GM23338 (cell line): ENCODE data around the gene CTNNAL1. TPM values are rescaled to one million over a fixed set of nuclear protein-coding genes. Genes with fewer than 3 reads are reported as not detected.

Experiments
- ATAC-seq: fragments of 200-7000 bp; cut with Tn5 transposase; 3 replicates; pipeline ENCODE4 v1.9.1; 2020
- DNase-seq: peaks from one replicate; pipeline ENCODE4 v3.0.0-alpha.2; 2015; ENCODE audit warnings: low spot score
- H2AFZ ChIP-seq: fragments of 200-600 bp; sonication (generic); 2 replicates; pipeline ENCODE4 v1.8.0; 2016; ENCODE audit warnings: antibody characterized with exemption, mild to moderate bottlenecking, moderate library complexity
- H3F3A ChIP-seq: fragments of 200-600 bp; sonication (generic); replicated peaks from 2 replicates; pipeline ENCODE4 v1.8.0; 2017; ENCODE audit warnings: antibody characterized with exemption, mixed run types, low read depth
- H3K27ac ChIP-seq: fragments of 200-600 bp; sonication (generic); 2 replicates; pipeline ENCODE4 v1.6.1; 2016; ENCODE audit warnings: low read depth
- H3K27me3 ChIP-seq: fragments of 200-600 bp; sonication (generic); 2 replicates; pipeline ENCODE4 v1.8.0; 2016; ENCODE audit warnings: mild to moderate bottlenecking, mixed run types, moderate library complexity; ENCODE audit not compliant: insufficient read depth
- H3K36me3 ChIP-seq: fragments of 200-600 bp; sonication (generic); 2 replicates; pipeline ENCODE4 v1.8.0; 2016; ENCODE audit warnings: mild to moderate bottlenecking; ENCODE audit not compliant: insufficient read depth
- H3K4me1 ChIP-seq: fragments of 200-600 bp; sonication (generic); 2 replicates; pipeline ENCODE4 v1.8.0; 2016; ENCODE audit warnings: mild to moderate bottlenecking, moderate library complexity; ENCODE audit not compliant: insufficient read depth
- H3K4me2 ChIP-seq: fragments of 200-600 bp; sonication (generic); 2 replicates; pipeline ENCODE4 v1.7.1; 2017; ENCODE audit warnings: mixed run types
- H3K4me3 ChIP-seq: fragments of 200-600 bp; sonication (generic); 2 replicates; pipeline ENCODE4 v1.6.1; 2016; ENCODE audit warnings: mixed run types
- H3K79me2 ChIP-seq: fragments of 200-600 bp; sonication (generic); replicated peaks from 2 replicates; pipeline ENCODE4 v1.8.0; 2017; ENCODE audit warnings: mild to moderate bottlenecking; ENCODE audit not compliant: insufficient read depth
- H3K9me2 ChIP-seq: fragments of 200-600 bp; sonication (generic); 2 replicates; pipeline ENCODE4 v1.8.0; 2017; ENCODE audit not compliant: insufficient read depth
- H4K20me1 ChIP-seq: fragments of 200-600 bp; sonication (generic); replicated peaks from 2 replicates; pipeline ENCODE4 v1.8.0; 2017; ENCODE audit warnings: mild to moderate bottlenecking; ENCODE audit not compliant: insufficient read depth
- H3K27ac Mint-ChIP-seq: 2 replicates; pipeline ENCODE4 v1.8.0; 2020; ENCODE audit warnings: inconsistent platforms, mild to moderate bottlenecking, moderate library complexity, mixed read lengths
- H3K27me3 Mint-ChIP-seq: 3 replicates; pipeline ENCODE4 v1.8.0; 2022; ENCODE audit warnings: low read depth, mild to moderate bottlenecking, moderate library complexity, mixed read lengths, inconsistent platforms; ENCODE audit not compliant: insufficient read depth, poor library complexity
- H3K36me3 Mint-ChIP-seq: 3 replicates; pipeline ENCODE4 v1.8.0; 2021; ENCODE audit warnings: low read depth, mild to moderate bottlenecking, inconsistent platforms, moderate library complexity, mixed read lengths
- H3K4me1 Mint-ChIP-seq: 3 replicates; pipeline ENCODE4 v1.8.0; 2020; ENCODE audit warnings: mild to moderate bottlenecking, inconsistent platforms, mixed read lengths
- H3K4me3 Mint-ChIP-seq: 3 replicates; pipeline ENCODE4 v1.8.0; 2021; ENCODE audit warnings: moderate library complexity, mild to moderate bottlenecking, inconsistent platforms, mixed read lengths
- H3K9me3 Mint-ChIP-seq: 3 replicates; pipeline ENCODE4 v1.8.0; 2020; ENCODE audit warnings: moderate library complexity, mild to moderate bottlenecking, inconsistent platforms, mixed read lengths
- CREB1 ChIP-seq: fragments of 250-450 bp; sonication (Bioruptor Pico); IDR thresholded peaks from 2 replicates; pipeline ENCODE4 v1.5.0; 2020; ENCODE audit warnings: low read depth, mild to moderate bottlenecking, moderate library complexity
- EZH2 ChIP-seq: fragments of 200-600 bp; sonication (generic); IDR thresholded peaks from one replicate; pipeline ENCODE4 v1.8.0; 2017; ENCODE audit warnings: antibody characterized with exemption, mild to moderate bottlenecking, low read depth; ENCODE audit not compliant: unreplicated experiment
- EZH2phosphoT487 ChIP-seq: fragments of 200-600 bp; sonication (generic); IDR thresholded peaks from one replicate; pipeline ENCODE4 v1.8.1; 2018; ENCODE audit warnings: antibody characterized with exemption; ENCODE audit not compliant: unreplicated experiment
- JUNB ChIP-seq: IDR thresholded peaks from one replicate; pipeline ENCODE4 v1.6.1; 2016; ENCODE audit warnings: antibody characterized with exemption; ENCODE audit not compliant: unreplicated experiment
- NANOG ChIP-seq: IDR thresholded peaks from 2 replicates; pipeline ENCODE4 v1.6.1; 2016; ENCODE audit warnings: antibody characterized with exemption, borderline replicate concordance
- POLR2AphosphoS5 ChIP-seq: IDR thresholded peaks from 2 replicates; pipeline ENCODE4 v1.6.1; 2016; ENCODE audit warnings: antibody characterized with exemption, low read depth
- STAT1 ChIP-seq: IDR thresholded peaks from one replicate; pipeline ENCODE4 v1.6.1; 2016; ENCODE audit warnings: antibody characterized with exemption; ENCODE audit not compliant: unreplicated experiment
- ZNF114 ChIP-seq: fragments of 250-450 bp; sonication (Bioruptor Pico); IDR thresholded peaks from 2 replicates; pipeline ENCODE4 v1.5.0; 2020; ENCODE audit warnings: mild to moderate bottlenecking, moderate library complexity
- ZNF331 ChIP-seq: fragments of 250-450 bp; sonication (Bioruptor Pico); IDR thresholded peaks from 2 replicates; pipeline ENCODE4 v1.5.0; 2020; ENCODE audit warnings: low read depth, mild to moderate bottlenecking, moderate library complexity
- polyA plus RNA-seq: library from polyadenylated mRNA; unstranded; fragments of >200 nt; fragmentation: Nextera tagmentation; extraction: Ambion mirVana; gene quantifications from 2 replicates; pipeline ENCODE4 v1.2.1, GENCODE V29; 2016
- total RNA-seq: library from RNA; depleted of rRNA; stranded (reverse); fragments of >200 nt; shearing (Covaris generic); gene quantifications from 2 replicates; pipeline ENCODE4 v1.2.3, GENCODE V29; 2014
- TF ChIP-seq, protein P1 (sequence below): IDR thresholded peaks from 2 replicates; pipeline ENCODE4 v1.6.1; 2016; ENCODE audit warnings: antibody characterized with exemption
- TF ChIP-seq, protein P2 (sequence below), 2 experiments: fragments of 200-600 bp in 1 of 2; sonication (generic) in 1 of 2; conservative IDR thresholded peaks; 2 replicates each; pipeline versions ENCODE4 v1.5.1 to v1.6.1; 2016 to 2017; ENCODE audit warnings: antibody characterized with exemption in 2 of 2, low read depth in 2 of 2, mild to moderate bottlenecking in 2 of 2, moderate library complexity in 1 of 2
- TF ChIP-seq, protein P3 (sequence below): fragments of 250-450 bp; sonication (Bioruptor Pico); IDR thresholded peaks from 2 replicates; pipeline ENCODE4 v1.5.0; 2020; ENCODE audit warnings: mild to moderate bottlenecking, moderate library complexity
- TF ChIP-seq, protein P4 (sequence below): IDR thresholded peaks from one replicate; pipeline ENCODE4 v1.6.1; 2018; ENCODE audit warnings: antibody characterized with exemption; ENCODE audit not compliant: unreplicated experiment

Gene CTNNAL1
- total and polyA plus RNA-seq, 2 experiments from 2014 or later = 63.0 to 211 TPM

DNA sequence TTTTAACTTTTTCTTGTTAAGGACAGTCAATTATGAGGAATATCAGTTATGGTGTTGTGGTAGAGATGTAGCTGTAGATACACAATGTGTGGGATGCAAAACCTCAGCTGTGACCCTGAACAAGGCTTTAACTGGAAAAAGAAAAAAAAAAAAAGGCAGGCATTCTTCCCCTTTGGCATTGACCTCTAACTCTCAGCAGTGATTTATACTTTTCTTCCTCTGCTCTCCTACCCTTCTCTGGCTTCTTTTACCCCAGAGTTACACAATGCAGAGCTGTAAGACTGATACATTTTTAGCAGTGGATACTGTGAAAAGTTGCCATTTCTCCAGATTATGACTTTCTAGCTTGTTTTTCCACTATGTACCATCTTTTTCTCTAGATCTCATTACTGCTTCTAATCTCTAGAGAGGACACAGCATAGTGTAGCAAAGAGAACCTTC is 2.0 kb downstream of the CTNNAL1 start:
- H3K27ac Mint-ChIP-seq = no peak overlapping the region
- peaks cover 2% of the 10 kb centered on the region; the same call in 1 of the 3 replicates for H3K36me3 Mint-ChIP-seq

More for the DNA sequence above, 2.0 kb downstream of the CTNNAL1 start:
- no peak overlapping the region; the same call in 1 of the 2 replicates for H3K4me2 ChIP-seq
- no peak for ATAC-seq
- no peaks in the 10 kb centered on the region for H3K36me3 ChIP-seq
- TF ChIP-seq EZH2 = no peak
- no peak for TF ChIP-seq ZNF331 (CRISPR knock-in tag)
- no peak for TF ChIP-seq CREB1 (CRISPR knock-in tag)
- TF ChIP-seq, protein P1, sequence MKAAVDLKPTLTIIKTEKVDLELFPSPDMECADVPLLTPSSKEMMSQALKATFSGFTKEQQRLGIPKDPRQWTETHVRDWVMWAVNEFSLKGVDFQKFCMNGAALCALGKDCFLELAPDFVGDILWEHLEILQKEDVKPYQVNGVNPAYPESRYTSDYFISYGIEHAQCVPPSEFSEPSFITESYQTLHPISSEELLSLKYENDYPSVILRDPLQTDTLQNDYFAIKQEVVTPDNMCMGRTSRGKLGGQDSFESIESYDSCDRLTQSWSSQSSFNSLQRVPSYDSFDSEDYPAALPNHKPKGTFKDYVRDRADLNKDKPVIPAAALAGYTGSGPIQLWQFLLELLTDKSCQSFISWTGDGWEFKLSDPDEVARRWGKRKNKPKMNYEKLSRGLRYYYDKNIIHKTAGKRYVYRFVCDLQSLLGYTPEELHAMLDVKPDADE = no peak
- no peak for TF ChIP-seq JUNB
- no peak for TF ChIP-seq EZH2phosphoT487
- no peak for TF ChIP-seq ZNF114 (CRISPR knock-in tag)
- no peak for TF ChIP-seq STAT1
- TF ChIP-seq POLR2AphosphoS5 = no peak
- TF ChIP-seq, protein P2, sequence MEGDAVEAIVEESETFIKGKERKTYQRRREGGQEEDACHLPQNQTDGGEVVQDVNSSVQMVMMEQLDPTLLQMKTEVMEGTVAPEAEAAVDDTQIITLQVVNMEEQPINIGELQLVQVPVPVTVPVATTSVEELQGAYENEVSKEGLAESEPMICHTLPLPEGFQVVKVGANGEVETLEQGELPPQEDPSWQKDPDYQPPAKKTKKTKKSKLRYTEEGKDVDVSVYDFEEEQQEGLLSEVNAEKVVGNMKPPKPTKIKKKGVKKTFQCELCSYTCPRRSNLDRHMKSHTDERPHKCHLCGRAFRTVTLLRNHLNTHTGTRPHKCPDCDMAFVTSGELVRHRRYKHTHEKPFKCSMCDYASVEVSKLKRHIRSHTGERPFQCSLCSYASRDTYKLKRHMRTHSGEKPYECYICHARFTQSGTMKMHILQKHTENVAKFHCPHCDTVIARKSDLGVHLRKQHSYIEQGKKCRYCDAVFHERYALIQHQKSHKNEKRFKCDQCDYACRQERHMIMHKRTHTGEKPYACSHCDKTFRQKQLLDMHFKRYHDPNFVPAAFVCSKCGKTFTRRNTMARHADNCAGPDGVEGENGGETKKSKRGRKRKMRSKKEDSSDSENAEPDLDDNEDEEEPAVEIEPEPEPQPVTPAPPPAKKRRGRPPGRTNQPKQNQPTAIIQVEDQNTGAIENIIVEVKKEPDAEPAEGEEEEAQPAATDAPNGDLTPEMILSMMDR (conservative IDR thresholded peaks at IDR 0.05; ENCODE audit: low read depth in 2 of 2) = no peak
- TF ChIP-seq NANOG = no peak
- TF ChIP-seq, protein P3, sequence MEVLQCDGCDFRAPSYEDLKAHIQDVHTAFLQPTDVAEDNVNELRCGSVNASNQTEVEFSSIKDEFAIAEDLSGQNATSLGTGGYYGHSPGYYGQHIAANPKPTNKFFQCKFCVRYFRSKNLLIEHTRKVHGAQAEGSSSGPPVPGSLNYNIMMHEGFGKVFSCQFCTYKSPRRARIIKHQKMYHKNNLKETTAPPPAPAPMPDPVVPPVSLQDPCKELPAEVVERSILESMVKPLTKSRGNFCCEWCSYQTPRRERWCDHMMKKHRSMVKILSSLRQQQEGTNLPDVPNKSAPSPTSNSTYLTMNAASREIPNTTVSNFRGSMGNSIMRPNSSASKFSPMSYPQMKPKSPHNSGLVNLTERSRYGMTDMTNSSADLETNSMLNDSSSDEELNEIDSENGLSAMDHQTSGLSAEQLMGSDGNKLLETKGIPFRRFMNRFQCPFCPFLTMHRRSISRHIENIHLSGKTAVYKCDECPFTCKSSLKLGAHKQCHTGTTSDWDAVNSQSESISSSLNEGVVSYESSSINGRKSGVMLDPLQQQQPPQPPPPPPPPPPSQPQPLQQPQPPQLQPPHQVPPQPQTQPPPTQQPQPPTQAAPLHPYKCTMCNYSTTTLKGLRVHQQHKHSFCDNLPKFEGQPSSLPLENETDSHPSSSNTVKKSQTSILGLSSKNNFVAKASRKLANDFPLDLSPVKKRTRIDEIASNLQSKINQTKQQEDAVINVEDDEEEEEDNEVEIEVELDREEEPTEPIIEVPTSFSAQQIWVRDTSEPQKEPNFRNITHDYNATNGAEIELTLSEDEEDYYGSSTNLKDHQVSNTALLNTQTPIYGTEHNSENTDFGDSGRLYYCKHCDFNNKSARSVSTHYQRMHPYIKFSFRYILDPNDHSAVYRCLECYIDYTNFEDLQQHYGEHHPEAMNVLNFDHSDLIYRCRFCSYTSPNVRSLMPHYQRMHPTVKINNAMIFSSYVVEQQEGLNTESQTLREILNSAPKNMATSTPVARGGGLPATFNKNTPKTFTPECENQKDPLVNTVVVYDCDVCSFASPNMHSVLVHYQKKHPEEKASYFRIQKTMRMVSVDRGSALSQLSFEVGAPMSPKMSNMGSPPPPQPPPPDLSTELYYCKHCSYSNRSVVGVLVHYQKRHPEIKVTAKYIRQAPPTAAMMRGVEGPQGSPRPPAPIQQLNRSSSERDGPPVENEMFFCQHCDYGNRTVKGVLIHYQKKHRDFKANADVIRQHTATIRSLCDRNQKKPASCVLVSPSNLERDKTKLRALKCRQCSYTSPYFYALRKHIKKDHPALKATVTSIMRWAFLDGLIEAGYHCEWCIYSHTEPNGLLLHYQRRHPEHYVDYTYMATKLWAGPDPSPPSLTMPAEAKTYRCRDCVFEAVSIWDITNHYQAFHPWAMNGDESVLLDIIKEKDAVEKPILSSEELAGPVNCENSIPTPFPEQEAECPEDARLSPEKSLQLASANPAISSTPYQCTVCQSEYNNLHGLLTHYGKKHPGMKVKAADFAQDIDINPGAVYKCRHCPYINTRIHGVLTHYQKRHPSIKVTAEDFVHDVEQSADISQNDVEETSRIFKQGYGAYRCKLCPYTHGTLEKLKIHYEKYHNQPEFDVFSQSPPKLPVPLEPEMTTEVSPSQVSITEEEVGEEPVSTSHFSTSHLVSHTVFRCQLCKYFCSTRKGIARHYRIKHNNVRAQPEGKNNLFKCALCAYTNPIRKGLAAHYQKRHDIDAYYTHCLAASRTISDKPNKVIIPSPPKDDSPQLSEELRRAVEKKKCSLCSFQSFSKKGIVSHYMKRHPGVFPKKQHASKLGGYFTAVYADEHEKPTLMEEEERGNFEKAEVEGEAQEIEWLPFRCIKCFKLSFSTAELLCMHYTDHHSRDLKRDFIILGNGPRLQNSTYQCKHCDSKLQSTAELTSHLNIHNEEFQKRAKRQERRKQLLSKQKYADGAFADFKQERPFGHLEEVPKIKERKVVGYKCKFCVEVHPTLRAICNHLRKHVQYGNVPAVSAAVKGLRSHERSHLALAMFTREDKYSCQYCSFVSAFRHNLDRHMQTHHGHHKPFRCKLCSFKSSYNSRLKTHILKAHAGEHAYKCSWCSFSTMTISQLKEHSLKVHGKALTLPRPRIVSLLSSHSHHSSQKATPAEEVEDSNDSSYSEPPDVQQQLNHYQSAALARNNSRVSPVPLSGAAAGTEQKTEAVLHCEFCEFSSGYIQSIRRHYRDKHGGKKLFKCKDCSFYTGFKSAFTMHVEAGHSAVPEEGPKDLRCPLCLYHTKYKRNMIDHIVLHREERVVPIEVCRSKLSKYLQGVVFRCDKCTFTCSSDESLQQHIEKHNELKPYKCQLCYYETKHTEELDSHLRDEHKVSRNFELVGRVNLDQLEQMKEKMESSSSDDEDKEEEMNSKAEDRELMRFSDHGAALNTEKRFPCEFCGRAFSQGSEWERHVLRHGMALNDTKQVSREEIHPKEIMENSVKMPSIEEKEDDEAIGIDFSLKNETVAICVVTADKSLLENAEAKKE (CRISPR knock-in tag) = no peak
- TF ChIP-seq, protein P4, sequence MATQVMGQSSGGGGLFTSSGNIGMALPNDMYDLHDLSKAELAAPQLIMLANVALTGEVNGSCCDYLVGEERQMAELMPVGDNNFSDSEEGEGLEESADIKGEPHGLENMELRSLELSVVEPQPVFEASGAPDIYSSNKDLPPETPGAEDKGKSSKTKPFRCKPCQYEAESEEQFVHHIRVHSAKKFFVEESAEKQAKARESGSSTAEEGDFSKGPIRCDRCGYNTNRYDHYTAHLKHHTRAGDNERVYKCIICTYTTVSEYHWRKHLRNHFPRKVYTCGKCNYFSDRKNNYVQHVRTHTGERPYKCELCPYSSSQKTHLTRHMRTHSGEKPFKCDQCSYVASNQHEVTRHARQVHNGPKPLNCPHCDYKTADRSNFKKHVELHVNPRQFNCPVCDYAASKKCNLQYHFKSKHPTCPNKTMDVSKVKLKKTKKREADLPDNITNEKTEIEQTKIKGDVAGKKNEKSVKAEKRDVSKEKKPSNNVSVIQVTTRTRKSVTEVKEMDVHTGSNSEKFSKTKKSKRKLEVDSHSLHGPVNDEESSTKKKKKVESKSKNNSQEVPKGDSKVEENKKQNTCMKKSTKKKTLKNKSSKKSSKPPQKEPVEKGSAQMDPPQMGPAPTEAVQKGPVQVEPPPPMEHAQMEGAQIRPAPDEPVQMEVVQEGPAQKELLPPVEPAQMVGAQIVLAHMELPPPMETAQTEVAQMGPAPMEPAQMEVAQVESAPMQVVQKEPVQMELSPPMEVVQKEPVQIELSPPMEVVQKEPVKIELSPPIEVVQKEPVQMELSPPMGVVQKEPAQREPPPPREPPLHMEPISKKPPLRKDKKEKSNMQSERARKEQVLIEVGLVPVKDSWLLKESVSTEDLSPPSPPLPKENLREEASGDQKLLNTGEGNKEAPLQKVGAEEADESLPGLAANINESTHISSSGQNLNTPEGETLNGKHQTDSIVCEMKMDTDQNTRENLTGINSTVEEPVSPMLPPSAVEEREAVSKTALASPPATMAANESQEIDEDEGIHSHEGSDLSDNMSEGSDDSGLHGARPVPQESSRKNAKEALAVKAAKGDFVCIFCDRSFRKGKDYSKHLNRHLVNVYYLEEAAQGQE = no peak
- Mint-ChIP-seq H3K4me1 (peaks cover 28% of the 10 kb centered on the region), H3K27me3 (peaks cover 13% of the 10 kb centered on the region), H3K9me3 (no peaks in the 10 kb centered on the region), H3K4me3 (peak overlapping the region; percentile 91; the same call in 2 of the 3 replicates)
- no peak overlapping the region for H3K27ac ChIP-seq
- H3F3A ChIP-seq = peaks cover 6% of the 10 kb centered on the region
- peaks cover 23% of the 10 kb centered on the region for H3K4me1 ChIP-seq
- H3K9me2 ChIP-seq = no peaks in the 10 kb centered on the region
- H4K20me1 ChIP-seq = peaks cover 25% of the 10 kb centered on the region
- no peak overlapping the region for H2AFZ ChIP-seq
- H3K27me3 ChIP-seq = peaks cover 13% of the 10 kb centered on the region
- no peak for DNase-seq
- H3K79me2 ChIP-seq = peaks cover 57% of the 10 kb centered on the region
- 0 out of 2 replicates have a peak overlapping the region, but pooled peaks have one; percentile 68 for H3K4me3 ChIP-seq
